ENCODE data around the gene RTF2.

RTF2 gene

GRCh38 chr20:56438284-56438683 lies 30.1 kb upstream of the RTF2 start:
- DNase-seq: no peak

- DNase-seq: no peak
Measured at GRCh38 chr20:56439771-56440291, 28.6 kb upstream of the RTF2 start.

GRCh38 chr20:56440346-56441007 lies 27.9 kb upstream of the RTF2 start:
- no peak for DNase-seq

- no peak for DNase-seq
Measured at GRCh38 chr20:56442389-56443365, 25.8 kb upstream of the RTF2 start.

- peak in 2 of 58 donors; percentile 6 to 29 for DNase-seq
Measured at GRCh38 chr20:56443654-56444540, 24.5 kb upstream of the RTF2 start.

GRCh38 chr20:56445130-56445529 lies 23.3 kb upstream of the RTF2 start:
- no peak for DNase-seq

- no peak for DNase-seq
Measured at GRCh38 chr20:56445540-56445939, 22.9 kb upstream of the RTF2 start.

- no peak for DNase-seq
Measured at GRCh38 chr20:56447227-56447626, 21.2 kb upstream of the RTF2 start.

- no peak for DNase-seq
Measured at GRCh38 chr20:56449459-56449858, 19.0 kb upstream of the RTF2 start.

GRCh38 chr20:56451056-56451765 lies 17.2 kb upstream of the RTF2 start:
- no peak for DNase-seq

- DNase-seq: no peak
Measured at GRCh38 chr20:56453352-56453751, 15.1 kb upstream of the RTF2 start.

GRCh38 chr20:56454754-56455153 lies 13.7 kb upstream of the RTF2 start:
- no peak for DNase-seq

GRCh38 chr20:56458206-56458821 lies 10.1 kb upstream of the RTF2 start:
- DNase-seq: no peak

- peak in 2 of 58 donors; percentile 4 to 14 for DNase-seq
Measured at GRCh38 chr20:56460459-56460858, 8.0 kb upstream of the RTF2 start.

- DNase-seq: no peak
Measured at GRCh38 chr20:56461576-56461975, 6.9 kb upstream of the RTF2 start.

- no peak for DNase-seq
Measured at GRCh38 chr20:56463428-56463827, 5.0 kb upstream of the RTF2 start.

GRCh38 chr20:56465997-56466396 lies 2.4 kb upstream of the RTF2 start:
- DNase-seq: peak in 3 of 58 donors; percentile 3 to 20 (median 5)

- no peak for DNase-seq
Measured at GRCh38 chr20:56467968-56468315, 485 bp upstream of the RTF2 start.

GRCh38 chr20:56469077-56469449 lies 636 bp downstream of the RTF2 start:
- no peak for DNase-seq

- DNase-seq: peak in 4 of 58 donors; percentile 1 to 8 (median 4)
Measured at GRCh38 chr20:56483970-56484369, 15.5 kb downstream of the RTF2 start.

Data from anterior cingulate cortex (tissue), 58 donors.